HL-60 (cell line): Measurements from ENCODE around the gene IRF6.

ENCODE experiments used
- CTCF ChIP-seq: IDR thresholded peaks from one replicate; pipeline ENCODE4 v1.5.1; 2011; ENCODE audit warnings: low read length, control low read depth, inconsistent platforms; ENCODE audit not compliant: insufficient read depth
- GABPA ChIP-seq: IDR thresholded peaks from 2 replicates; pipeline ENCODE4 v1.6.1; 2012; ENCODE audit warnings: low read depth
- POLR2AphosphoS5 ChIP-seq: IDR thresholded peaks from 2 replicates; pipeline ENCODE4 v1.6.1; 2012; ENCODE audit warnings: low read depth
- REST ChIP-seq: IDR thresholded peaks from 2 replicates; pipeline ENCODE4 v1.6.1; 2012; ENCODE audit warnings: low read depth; ENCODE audit not compliant: insufficient replicate concordance

- TF ChIP-seq CTCF (no peak), POLR2AphosphoS5 (no peak), REST (no peak), GABPA (no peak)
Measured at GRCh38 chr1:209802780-209803152, 3.2 kb downstream of the IRF6 start.
